B cell (primary cell): ENCODE data around the gene FDX1.

ENCODE experiments used
- EZH2 ChIP-seq: IDR thresholded peaks from 2 replicates; pipeline ENCODE4 v1.6.1; 2012; ENCODE audit warnings: borderline replicate concordance, low read depth, mild to moderate bottlenecking, moderate library complexity, low read length; ENCODE audit not compliant: insufficient read depth, poor library complexity, severe bottlenecking
- TF ChIP-seq, protein P1 (sequence below): fragments of 200-600 bp; IDR thresholded peaks from one replicate; pipeline ENCODE4 v1.8.0; 2022; ENCODE audit warnings: antibody characterized with exemption, mild to moderate bottlenecking

DNA sequence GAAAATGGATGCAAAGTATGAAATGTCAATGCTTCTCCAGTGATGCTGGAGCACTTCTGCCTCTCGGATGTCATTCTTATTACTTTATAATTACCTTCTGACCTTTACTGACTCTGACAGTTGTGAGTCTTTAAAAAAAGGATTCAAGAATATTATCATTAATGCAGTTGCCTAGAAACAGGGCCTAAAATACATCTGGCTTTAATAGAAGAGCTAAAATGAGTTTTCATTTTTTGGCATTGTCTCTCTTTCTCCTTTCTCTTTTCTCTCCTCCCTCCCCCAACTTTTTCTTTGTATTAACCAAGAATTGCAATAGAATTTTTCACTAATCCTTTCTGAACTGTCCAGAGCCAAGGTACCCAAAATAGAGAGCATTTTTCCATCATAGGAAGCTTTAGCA is 45.9 kb downstream of the FDX1 start:
- TF ChIP-seq, protein P1, sequence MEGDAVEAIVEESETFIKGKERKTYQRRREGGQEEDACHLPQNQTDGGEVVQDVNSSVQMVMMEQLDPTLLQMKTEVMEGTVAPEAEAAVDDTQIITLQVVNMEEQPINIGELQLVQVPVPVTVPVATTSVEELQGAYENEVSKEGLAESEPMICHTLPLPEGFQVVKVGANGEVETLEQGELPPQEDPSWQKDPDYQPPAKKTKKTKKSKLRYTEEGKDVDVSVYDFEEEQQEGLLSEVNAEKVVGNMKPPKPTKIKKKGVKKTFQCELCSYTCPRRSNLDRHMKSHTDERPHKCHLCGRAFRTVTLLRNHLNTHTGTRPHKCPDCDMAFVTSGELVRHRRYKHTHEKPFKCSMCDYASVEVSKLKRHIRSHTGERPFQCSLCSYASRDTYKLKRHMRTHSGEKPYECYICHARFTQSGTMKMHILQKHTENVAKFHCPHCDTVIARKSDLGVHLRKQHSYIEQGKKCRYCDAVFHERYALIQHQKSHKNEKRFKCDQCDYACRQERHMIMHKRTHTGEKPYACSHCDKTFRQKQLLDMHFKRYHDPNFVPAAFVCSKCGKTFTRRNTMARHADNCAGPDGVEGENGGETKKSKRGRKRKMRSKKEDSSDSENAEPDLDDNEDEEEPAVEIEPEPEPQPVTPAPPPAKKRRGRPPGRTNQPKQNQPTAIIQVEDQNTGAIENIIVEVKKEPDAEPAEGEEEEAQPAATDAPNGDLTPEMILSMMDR: no peak
- TF ChIP-seq EZH2: no peak
